PFSK-1 (cell line): ENCODE data around the gene ZAP70.

Experiments
- FOXP2 ChIP-seq: optimal IDR thresholded peaks from 2 replicates; pipeline ENCODE3; 2011; ENCODE audit warnings: borderline replicate concordance, control low read depth, inconsistent platforms; ENCODE audit not compliant: insufficient read depth; ENCODE audit errors: extremely low read length, extremely low read depth
- POLR2AphosphoS5 ChIP-seq: IDR thresholded peaks from 2 replicates; pipeline ENCODE4 v1.6.1; 2012; ENCODE audit warnings: low read depth, mild to moderate bottlenecking, control low read depth, low read length, moderate library complexity
- REST ChIP-seq, 2 experiments: IDR thresholded peaks; 2 replicates each; pipeline versions ENCODE4 v1.6.1 to v1.8.0; 2011 to 2012; ENCODE audit warnings: low read depth in 2 of 2, low read length in 2 of 2, control low read depth in 1 of 2, inconsistent platforms in 1 of 2, mild to moderate bottlenecking in 1 of 2, moderate library complexity in 1 of 2; ENCODE audit not compliant: insufficient read depth in 1 of 2
- SIN3A ChIP-seq: IDR thresholded peaks from 2 replicates; pipeline ENCODE4 v1.6.1; 2012; ENCODE audit warnings: mild to moderate bottlenecking, low read length, moderate library complexity, borderline replicate concordance; ENCODE audit not compliant: insufficient read depth
- TAF1 ChIP-seq: IDR thresholded peaks from 2 replicates; pipeline ENCODE4 v1.6.1; 2012; ENCODE audit warnings: low read length, control low read depth, borderline replicate concordance; ENCODE audit not compliant: insufficient read depth

DNA sequence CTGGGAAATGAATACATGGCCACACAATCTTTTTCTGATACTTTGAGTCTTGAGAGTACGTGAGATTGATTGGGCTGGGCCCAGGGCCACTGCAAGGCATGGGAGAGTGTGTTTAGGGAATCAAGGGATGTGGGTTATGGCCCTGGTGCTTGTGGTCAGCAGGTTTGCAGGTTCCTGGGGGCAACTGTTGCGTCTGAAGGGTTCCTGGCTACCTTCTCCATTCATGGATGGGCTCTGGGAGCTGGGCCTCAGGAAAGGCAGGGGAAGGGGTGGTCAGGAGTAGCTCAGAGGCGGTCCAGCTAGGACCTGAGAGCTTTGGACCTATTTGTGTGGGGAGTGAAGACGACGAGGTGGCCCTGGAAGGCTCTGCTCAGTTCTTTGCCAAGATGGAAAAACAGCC is 8.4 kb upstream of the ZAP70 start:
- TF ChIP-seq SIN3A (no peak), POLR2AphosphoS5 (no peak), TAF1 (no peak), FOXP2 (no peak), REST (IDR thresholded peaks at IDR 0.05; ENCODE audit: insufficient read depth in 1 of 2, low read depth in 2 of 2, low read length in 2 of 2) (no peak)
